Activated CD4-positive, CD25-positive, alpha-beta regulatory T cell treated with anti-CD3 and anti-CD28 coated beads, Interleukin-2, amount 50 U/mL, for 72 hours (primary cell): ENCODE data around the gene NCKIPSD.

Experiments used
- DNase-seq: peaks from one replicate; pipeline ENCODE4 v3.0.0; 2021

The NCKIPSD gene

DNA sequence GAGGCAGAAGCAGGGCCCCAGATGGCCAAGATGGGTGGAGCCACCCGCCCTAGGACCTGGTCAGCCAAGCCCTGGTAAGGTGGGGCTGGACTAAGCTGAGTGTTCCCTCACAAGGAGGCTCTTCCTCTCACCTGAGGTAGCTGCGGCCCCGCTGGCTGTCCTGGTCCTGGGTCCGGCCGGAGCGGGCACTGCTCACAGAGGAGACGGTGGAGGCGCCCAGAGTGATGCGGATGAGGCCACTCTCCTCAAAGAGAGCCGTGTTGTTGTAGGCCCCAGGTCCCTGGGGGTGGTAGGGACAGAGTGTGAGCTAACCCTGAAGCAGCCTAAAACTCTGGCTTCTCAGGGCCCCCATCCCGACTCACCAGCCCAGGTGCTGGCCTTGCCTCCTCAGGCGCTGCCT lies 43.1 kb downstream of the NCKIPSD start:
- no peak for DNase-seq

DNA sequence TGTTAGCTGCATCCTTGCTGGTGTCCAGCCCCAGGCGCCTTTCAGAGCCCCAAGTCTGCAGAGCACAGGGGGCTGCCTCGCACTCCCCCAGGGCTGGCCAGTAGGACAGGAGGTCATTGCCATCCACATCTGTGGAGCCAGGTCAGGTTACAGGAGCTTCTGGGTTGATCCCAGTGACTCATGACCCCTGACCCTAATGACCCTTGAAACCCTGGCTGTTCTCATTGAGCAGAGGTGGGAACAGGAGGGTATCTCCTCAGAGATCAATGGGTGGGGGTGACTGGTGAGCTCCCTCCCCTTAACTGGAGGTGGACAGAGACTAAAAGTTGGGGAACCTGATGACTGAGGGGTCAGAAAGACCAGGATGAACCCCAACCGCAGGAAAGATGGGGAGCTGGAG lies 44.3 kb downstream of the NCKIPSD start:
- no peak for DNase-seq

DNA sequence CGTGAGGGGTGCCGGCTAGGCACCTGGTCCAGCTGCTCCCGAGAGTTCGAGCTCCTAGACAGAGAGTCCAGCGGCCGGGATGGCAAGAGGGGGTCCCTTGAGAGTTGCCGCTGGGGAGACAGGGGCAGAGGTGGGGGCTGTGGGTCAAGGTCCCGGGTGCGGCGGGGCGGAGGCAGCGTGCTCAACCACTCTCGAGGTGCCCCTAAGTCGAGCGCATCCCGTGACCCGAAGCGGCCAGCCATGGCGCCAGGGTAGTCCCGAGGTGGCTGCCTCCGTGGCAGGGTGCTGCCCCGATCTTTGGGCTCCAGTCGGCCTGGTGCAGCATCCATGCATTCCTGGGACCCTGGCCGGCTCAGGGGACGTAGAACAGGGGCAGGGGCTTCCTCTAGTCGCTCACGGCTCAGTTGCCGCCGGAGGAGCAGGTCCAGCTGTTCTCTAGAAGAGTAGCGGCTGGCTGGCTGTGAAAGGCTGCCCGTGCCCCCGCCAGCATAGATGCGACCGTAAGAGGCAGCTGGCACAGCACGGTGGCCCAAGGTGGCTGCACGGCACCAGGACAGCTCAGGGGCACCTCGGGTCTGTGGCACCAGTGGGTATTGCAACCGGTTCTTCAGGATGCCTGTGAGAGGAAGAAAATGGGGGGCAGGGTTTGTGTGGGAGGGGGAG lies 45.6 kb downstream of the NCKIPSD start:
- DNase-seq = no peak

DNA sequence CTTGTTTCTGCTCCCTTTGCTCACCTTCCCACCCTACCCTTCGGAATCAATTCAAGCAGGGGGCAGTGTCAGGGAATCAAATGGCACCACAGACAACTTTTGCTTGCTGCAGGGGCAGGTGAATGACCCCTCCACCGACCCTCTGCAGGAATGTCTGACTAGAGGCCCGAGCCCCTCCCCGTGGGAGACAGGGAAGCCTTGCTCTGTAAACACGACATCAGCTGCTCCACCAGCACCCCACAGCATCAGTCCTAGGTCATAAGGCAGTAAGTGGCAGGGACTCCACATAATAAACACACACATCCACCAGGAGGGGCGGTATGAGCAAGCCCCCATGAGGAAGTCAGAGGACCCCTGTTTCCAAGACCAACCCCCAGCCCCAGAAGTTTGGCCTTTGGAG lies 48.4 kb downstream of the NCKIPSD start:
- no peak for DNase-seq

DNA sequence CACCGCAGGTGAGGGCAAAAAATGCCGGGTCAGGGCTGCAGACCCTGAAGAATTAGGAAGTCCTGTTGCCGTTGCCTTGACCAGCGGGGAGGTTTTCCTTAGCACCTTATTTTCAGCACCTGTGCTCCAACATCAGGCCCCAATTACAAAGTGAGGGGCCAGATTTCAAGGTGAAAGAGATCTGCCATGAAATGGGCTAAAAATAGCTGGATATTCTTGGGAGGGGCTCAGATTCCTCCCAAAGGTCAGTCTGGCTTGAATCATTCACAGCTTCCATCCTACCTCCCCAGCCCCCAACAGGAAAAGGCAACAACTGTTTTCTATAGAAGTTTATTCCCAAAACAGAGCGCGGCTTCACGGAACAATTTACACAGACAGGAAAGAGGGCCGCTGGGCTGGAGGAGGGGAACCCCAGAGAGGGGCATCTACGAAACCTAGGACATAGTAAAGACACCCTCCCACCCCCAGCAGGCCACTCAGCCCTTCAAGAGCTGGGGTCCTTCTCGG lies 49.5 kb downstream of the NCKIPSD start:
- no peak for DNase-seq

DNA sequence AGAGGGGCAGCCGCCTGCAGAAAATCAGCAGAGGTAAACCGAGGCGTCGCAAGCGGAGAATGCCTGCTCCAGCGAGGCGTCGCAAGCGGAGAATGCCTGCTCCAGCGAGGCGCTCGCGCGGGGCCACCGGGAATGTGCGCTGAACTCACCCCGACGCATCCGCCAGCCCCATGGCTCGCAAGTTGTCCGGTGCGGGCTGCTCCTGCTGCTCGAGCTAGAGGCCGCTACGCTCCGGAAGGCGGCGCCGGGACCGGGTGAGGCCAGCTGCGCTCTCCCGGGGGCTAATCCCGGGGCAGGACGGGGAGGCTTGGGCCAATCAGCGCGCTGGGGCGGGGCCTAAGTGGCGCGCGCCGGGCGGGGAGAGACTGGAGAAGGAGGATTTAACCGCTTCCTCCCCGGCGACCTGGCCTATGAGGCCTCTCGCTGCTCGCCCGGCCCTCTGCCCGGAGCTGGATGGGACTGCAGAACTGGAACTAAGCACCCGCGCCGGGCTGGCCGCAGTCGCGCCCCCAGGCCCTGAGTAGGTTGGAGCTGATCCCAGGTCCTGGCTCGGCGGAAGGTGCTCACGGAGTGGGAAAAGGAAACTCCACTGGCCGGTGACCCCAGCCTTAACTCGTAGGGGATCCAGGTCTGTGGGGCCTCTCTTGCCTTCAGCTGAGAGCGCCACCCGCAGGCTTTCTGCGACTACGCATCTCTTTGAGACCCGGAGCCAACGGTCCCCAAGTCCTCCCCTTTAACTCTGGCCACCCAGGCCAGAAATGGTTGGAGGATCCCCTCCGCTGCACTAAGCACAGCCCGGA lies 50.3 kb downstream of the NCKIPSD start, which contains the start of gene SLC26A6:
SLC26A6 (minus strand) TSS at position 240 of the 800 bp plus-strand sequence; CDS start at position 172, 68 bp downstream.
- peak; percentile 95 for DNase-seq

DNA sequence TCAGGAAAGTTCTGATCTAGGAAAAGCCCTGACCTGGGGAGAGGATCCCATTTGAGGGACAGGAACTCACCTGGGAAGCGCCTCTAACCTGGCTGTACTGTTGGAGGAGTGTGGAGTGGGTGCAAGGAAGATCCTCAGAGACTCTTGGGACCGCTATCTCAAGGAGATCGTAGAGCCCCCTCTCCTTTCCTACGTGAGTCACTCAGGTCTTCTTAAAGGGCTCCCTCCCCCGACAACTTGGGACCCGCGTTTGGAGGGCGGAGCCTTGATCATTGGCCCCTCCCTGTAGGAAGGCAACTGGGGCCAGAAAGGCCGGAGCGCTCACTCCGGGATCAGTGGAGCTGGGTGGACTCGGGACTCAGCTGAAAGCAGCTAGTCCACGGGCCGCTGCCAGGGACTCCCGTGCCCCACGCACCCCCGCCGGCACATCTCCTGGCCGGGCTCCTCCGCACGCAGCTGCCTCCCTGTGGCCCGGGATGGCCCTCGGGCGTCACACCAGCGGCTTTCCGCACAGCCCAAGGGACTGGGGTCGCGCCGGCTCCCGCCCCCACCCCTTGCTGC lies 51.0 kb downstream of the NCKIPSD start:
- peak; percentile 56 for DNase-seq

DNA sequence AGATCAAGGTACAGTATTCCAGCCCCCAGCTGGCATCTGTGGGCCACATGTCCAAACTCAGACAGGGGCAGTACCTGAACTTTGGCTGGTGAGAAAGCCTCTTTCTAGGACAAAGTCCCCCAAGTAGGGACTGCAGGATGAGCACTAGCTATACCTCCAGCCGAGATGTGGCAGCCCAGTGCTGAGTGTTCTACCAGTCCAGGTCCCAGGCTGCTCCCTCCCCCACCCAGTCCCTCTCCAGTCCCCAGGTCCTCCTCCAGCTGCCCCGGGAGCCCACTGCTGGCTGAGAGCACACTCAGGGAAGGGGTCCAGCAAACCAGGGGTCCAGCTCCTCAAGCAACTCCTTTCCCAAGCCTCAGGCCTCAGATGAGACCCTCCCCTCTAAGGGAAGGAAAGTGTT lies 52.0 kb downstream of the NCKIPSD start:
- DNase-seq = no peak

DNA sequence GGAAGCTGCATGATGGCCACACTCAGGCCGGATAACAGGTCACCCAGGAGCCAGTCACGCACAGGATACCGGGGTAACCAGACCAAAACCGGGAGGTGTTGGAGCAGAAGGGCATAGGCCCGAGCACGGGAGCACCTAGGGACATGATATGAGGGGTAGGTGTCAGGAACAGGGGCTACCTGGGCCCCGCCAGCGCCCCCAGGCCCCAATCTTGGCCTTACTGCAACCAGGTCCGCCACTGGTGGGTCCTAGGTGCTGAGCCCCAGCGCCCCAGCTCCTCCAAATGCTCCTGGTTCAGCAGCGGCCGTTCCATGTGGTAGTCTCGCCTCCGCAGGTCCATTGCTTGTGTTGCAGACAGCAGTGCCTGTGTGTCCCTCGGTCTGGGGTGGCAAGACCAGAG lies 52.5 kb downstream of the NCKIPSD start:
- no peak for DNase-seq

DNA sequence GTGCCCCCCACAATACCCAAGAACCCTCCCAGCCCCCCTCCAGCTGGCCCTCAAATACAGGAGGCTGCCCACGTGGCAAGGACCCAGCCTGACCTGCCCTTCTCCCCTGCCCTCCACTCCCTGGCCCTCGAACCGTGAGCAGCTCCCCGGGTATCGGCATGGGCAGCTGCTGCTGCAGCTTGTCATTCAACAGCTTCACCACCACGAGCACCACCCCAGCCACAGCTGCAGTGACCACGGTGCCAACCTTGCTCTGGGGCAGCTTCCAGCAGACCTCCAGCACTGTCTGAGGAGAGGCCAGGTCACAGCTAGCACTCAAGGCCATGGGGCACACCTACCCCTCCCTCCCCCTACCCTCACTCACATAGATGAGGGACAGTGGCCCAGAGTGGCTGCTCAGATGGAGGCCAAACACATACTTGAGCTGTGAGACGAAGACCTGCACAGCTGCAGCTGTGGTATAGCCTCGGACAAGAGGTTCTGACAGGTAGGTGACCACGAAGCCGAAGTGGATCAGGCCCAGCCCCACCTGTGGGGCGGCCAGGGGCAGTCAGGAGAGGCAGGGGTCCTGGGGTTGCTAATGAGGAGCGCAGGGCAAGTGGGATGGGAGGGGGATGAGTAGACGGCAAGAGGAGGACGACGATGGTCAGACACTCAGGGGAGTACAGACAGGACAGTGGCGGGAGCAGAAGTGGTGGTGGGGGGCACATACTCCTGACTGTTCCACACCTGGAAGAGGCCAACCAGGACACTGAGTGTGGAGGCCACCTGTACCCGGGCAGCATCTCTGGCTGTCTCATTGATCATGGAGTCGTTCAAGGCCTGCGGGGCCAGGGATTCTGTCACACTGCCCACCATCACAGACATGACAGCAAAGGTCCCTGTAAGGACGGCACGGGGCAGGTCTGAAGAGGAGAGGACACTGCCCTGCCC lies 53.9 kb downstream of the NCKIPSD start:
- no peak for DNase-seq

DNA sequence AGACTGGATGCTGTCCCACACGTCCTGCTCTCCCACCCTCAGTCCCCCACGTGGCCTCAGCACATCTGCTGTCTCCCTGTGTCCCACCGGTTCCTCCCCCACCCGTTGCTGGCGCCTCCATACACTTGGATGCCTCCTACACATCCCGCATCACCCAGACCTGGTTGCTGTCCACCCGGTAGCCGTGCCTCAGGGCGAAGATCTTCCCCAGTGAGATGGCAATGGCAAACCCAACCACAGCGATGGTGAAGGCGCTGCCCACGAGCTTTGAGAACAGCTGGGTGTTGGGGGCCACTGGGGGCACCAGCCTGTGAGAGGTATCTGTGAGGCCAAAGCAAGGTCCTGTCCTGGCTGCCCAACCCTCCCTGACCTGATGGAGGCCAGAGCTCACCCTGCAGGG lies 54.9 kb downstream of the NCKIPSD start:
- no peak for DNase-seq

DNA sequence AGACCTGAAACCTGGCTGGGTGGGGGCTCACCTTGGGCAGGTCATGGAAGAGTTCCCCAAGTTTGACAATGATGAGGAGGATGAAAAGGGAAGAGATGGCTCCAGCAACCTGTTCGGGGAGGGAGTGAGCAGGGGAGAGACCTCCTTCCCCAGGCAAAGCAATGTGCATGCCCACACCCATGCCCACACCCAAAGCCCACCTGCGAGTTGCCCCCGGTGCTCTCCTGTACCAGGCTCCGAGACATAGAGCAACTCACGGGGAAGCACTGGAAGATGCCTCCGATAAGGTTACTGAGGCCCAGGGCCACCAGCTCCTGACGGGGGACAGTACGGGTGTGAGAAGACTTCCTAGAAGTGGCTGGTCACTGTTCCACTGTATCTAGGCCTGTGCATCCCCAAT lies 55.3 kb downstream of the NCKIPSD start:
- DNase-seq = no peak

DNA sequence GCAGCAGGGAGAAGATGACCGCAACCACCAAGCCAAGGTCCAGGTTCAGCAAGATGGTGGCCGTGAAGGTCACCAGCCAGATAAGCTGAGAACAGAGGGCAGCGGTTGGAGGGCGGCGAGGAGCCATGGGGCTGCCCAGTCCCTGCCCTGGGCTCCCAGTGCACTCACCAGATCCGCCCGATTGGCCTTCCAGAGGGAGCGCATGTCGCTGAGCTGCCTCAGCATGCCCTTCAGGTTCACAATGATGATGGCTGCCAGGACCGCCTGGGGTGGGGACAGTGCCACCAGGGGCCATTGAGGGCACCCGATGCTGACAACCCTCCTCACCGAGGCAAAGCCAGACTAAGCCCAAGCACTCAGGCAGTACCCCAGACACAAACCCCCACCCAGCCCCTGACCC lies 55.8 kb downstream of the NCKIPSD start:
- DNase-seq = no peak

DNA sequence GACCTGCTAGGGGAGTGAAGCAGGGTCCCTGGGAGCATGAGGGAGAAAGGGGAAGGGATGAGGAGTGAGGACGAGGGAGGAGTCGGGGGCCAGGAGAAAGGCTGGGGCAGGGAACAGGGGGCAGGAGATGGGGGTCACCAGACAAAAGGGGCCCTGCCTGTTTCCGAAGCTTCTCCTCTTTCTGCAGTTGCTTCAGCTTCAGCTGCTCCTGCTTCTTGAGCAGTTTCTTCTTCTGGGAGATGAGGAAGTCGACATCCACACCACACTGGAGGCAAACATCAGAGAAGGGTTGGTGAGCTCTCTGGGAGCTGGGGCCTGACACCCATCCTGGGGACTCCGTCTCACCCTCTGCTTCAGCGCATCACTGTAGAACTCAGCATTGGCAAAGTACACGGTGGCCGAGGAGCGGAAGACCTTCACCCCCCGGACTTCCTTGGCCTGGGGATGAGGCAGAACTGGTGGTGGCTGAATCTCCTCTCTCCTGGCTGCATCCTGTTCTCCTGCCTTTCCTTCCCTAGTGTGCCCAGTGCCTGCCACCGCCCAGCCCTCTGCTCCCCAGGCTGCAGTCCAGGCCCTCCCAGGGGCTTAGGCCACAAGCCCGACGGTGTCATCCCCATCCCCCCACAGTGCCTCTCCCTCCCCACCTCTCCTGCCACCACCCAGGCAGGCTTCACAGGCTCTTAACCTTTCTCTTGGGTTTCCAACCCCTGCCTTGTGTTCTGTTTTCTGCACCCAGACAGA lies 57.3 kb downstream of the NCKIPSD start:
- no peak for DNase-seq

DNA sequence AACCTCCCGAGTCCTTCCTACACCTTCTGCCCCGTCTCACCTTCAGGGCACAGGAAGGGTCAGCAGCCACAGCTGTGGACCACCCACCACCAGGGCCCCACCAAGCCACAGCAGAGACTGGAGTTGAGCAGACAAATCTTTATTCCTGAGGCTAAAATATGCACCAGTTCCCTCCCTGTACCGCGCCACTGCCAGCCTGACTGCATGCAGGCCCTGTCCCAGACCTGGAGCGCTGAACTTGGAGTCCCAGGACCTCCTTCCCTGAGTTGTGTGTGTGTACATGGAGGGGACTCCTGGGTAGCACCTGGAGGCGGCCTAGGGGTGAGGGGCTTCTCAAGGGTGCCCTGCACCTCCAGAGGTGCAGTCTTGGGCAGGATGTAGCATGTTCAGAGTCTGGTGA lies 60.1 kb downstream of the NCKIPSD start:
- DNase-seq = no peak

DNA sequence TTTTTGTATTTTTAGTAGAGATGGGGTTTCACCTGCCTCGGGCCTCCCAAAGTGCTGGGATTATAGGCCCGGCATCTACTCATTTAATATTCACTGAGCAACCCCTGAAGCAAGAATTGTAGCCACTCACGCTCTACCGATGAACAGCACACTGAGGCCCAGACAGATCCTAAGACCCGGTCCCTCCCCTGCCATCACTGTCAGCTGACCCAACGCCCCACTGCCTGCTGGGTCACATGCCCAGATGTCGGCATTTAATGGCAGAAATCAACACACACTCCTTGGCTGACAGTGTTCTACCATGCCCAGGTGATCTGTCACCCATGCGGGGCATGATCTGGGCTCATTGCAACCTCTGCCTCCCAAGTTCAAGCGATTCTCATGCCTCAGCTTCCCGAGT lies 60.9 kb downstream of the NCKIPSD start:
- DNase-seq = no peak

DNA sequence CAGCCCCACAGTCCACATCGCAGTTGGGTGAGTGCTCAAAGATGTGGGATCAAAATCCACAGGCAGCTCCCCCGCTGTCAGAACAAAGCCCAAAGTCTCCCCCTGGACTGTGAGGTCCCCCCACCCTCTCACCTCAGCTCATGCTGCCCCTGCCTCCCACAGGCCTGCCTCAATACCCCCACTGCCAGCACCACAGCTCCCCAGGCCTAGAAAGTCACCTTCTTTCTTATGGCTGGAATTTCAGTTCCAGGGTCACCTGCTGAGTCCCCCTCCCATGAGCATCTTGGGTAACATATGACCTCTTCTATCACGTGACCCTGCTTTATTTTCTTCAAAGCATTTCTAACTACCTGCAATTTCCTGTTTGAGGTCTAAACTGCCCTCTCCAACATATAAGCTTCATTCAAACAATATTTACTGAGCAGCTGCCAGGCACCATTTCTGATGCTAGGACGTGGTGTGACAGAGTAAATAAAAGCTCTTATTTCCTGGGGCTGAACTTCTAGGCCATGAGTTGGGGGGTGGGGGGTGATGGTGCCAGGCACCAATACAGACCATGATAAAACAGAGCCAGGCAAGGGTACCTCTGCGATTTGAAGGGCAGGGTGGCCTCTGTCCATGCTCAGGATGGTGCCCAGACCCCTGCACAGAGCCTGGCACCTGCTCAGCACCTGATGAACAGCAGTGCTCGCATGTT lies 61.7 kb downstream of the NCKIPSD start:
- DNase-seq = no peak
